ENCODE measurements around the gene PCSK5.

- TF ChIP-seq, protein P1, sequence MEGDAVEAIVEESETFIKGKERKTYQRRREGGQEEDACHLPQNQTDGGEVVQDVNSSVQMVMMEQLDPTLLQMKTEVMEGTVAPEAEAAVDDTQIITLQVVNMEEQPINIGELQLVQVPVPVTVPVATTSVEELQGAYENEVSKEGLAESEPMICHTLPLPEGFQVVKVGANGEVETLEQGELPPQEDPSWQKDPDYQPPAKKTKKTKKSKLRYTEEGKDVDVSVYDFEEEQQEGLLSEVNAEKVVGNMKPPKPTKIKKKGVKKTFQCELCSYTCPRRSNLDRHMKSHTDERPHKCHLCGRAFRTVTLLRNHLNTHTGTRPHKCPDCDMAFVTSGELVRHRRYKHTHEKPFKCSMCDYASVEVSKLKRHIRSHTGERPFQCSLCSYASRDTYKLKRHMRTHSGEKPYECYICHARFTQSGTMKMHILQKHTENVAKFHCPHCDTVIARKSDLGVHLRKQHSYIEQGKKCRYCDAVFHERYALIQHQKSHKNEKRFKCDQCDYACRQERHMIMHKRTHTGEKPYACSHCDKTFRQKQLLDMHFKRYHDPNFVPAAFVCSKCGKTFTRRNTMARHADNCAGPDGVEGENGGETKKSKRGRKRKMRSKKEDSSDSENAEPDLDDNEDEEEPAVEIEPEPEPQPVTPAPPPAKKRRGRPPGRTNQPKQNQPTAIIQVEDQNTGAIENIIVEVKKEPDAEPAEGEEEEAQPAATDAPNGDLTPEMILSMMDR (IDR thresholded peaks at IDR 0.05) = no peak
- TF ChIP-seq POLR2AphosphoS5 (IDR thresholded peaks at IDR 0.05) = no peak
- TF ChIP-seq POLR2A (IDR thresholded peaks at IDR 0.05) = no peak
Measured at GRCh38 chr9:76232861-76233489, 342.5 kb downstream of the PCSK5 start.

Data from prostate gland (tissue), 2 donors.